GM19395 (cell line): ENCODE data around the gene RAB40C.

Source experiments
- ATAC-seq: cut with Tn5 transposase; IDR thresholded peaks from one replicate; pipeline ENCODE4 v1.9.1; 2021; ENCODE audit warnings: mild to moderate bottlenecking, moderate library complexity; ENCODE audit not compliant: unreplicated experiment

Gene RAB40C

GRCh38 chr16:630249-630814, 40.5 kb downstream of the RAB40C start:
- no peak for ATAC-seq

GRCh38 chr16:630815-631405, 41.0 kb downstream of the RAB40C start, which contains the start of gene WFIKKN1:
Gene WFIKKN1, plus strand, starts transcription at chr16:630985. Its CDS starts 269 bp downstream, at chr16:631254.
- no peak for ATAC-seq

- ATAC-seq = no peak
These were observed 42.0 kb downstream of the RAB40C start for GRCh38 chr16:631808-632358.

- ATAC-seq = no peak
These were observed 42.8 kb downstream of the RAB40C start for GRCh38 chr16:632486-633335.

- ATAC-seq = no peak
These were observed 43.6 kb downstream of the RAB40C start for GRCh38 chr16:633336-634050.

- no peak for ATAC-seq
These were observed 44.3 kb downstream of the RAB40C start for GRCh38 chr16:634051-634670.

- no peak for ATAC-seq
These were observed 45.1 kb downstream of the RAB40C start for GRCh38 chr16:634996-635395.

GRCh38 chr16:635573-636205, 45.8 kb downstream of the RAB40C start:
- no peak for ATAC-seq

- ATAC-seq = peak; percentile 73
These were observed 46.6 kb downstream of the RAB40C start, which contains the start of gene METTL26 for GRCh38 chr16:636206-637080. Gene METTL26, minus strand, starts transcription at chr16:636305. Its CDS starts 15 bp downstream, at chr16:636290.

GRCh38 chr16:637081-638018, 47.5 kb downstream of the RAB40C start:
- no peak for ATAC-seq

GRCh38 chr16:638034-638543, 48.2 kb downstream of the RAB40C start:
- no peak for ATAC-seq

GRCh38 chr16:638836-639235, 49.0 kb downstream of the RAB40C start:
- no peak for ATAC-seq

GRCh38 chr16:640614-641013, 50.7 kb downstream of the RAB40C start:
- no peak for ATAC-seq

- peak; percentile 41 for ATAC-seq
These were observed 51.7 kb downstream of the RAB40C start, which contains the start of gene MCRIP2 for GRCh38 chr16:641326-642188. Gene MCRIP2, plus strand, starts transcription at chr16:641828. Its CDS starts 164 bp downstream, at chr16:641992.

- peak; percentile 35 for ATAC-seq
These were observed 52.6 kb downstream of the RAB40C start for GRCh38 chr16:642189-643049.

GRCh38 chr16:643050-643368, 53.1 kb downstream of the RAB40C start:
- no peak for ATAC-seq
